ENCODE measurements around the gene PTTG1IP. TPM values are rescaled to one million over a fixed set of nuclear protein-coding genes. Genes with fewer than 3 reads are reported as not detected.
A peak's percentile ranks its signal among the peaks of the same experiment; 100 is the strongest.

Gene PTTG1IP
- total and polyA plus RNA-seq, 10 of the 15 experiments (the other 5 are each of a cell fraction or from before 2014, with no cell fraction given) = 2.4 to 56.4 (median 44.4) TPM

GRCh38 chr21:44801468-44802395 lies 71.8 kb downstream of the PTTG1IP start, which contains the start of gene UBE2G2 (continued):
- TF ChIP-seq NKRF (conservative IDR thresholded peaks at IDR 0.05) (peak; percentile 97), ZBED1 (IDR thresholded peaks at IDR 0.05; ENCODE audit: borderline replicate concordance) (no peak), YY1 (IDR thresholded peaks at IDR 0.05; ENCODE audit: low read depth, low read length) (peak; percentile 78; the same call in 1 of the 2 replicates), ZNF24 (IDR thresholded peaks at IDR 0.05) (no peak; the same call in 1 of the 2 replicates), KDM1A (IDR thresholded peaks at IDR 0.05; ENCODE audit: borderline replicate concordance) (no peak), TARDBP (IDR thresholded peaks at IDR 0.05; ENCODE audit: borderline replicate concordance) (no peak), RAD21 (IDR thresholded peaks at IDR 0.05; ENCODE audit: insufficient read depth, low read depth, low read length) (no peak), KAT2A (conservative IDR thresholded peaks at IDR 0.05; ENCODE audit: control insufficient read depth, low read depth, low read length) (no peak), CHD1 (IDR thresholded peaks at IDR 0.05; ENCODE audit: low read depth, low read length) (no peak), CHD2 (IDR thresholded peaks at IDR 0.05; ENCODE audit: borderline replicate concordance, low read depth, low read length) (peak; percentile 59; the same call in 1 of the 2 replicates), IKZF2 (IDR thresholded peaks at IDR 0.05) (no peak)
- TF ChIP-seq, protein P1, sequence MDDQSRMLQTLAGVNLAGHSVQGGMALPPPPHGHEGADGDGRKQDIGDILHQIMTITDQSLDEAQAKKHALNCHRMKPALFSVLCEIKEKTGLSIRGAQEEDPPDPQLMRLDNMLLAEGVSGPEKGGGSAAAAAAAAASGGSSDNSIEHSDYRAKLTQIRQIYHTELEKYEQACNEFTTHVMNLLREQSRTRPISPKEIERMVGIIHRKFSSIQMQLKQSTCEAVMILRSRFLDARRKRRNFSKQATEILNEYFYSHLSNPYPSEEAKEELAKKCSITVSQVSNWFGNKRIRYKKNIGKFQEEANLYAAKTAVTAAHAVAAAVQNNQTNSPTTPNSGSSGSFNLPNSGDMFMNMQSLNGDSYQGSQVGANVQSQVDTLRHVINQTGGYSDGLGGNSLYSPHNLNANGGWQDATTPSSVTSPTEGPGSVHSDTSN (IDR thresholded peaks at IDR 0.05; ENCODE audit: insufficient replicate concordance, low read depth, low read length) = no peak
- TF ChIP-seq, protein P2, sequence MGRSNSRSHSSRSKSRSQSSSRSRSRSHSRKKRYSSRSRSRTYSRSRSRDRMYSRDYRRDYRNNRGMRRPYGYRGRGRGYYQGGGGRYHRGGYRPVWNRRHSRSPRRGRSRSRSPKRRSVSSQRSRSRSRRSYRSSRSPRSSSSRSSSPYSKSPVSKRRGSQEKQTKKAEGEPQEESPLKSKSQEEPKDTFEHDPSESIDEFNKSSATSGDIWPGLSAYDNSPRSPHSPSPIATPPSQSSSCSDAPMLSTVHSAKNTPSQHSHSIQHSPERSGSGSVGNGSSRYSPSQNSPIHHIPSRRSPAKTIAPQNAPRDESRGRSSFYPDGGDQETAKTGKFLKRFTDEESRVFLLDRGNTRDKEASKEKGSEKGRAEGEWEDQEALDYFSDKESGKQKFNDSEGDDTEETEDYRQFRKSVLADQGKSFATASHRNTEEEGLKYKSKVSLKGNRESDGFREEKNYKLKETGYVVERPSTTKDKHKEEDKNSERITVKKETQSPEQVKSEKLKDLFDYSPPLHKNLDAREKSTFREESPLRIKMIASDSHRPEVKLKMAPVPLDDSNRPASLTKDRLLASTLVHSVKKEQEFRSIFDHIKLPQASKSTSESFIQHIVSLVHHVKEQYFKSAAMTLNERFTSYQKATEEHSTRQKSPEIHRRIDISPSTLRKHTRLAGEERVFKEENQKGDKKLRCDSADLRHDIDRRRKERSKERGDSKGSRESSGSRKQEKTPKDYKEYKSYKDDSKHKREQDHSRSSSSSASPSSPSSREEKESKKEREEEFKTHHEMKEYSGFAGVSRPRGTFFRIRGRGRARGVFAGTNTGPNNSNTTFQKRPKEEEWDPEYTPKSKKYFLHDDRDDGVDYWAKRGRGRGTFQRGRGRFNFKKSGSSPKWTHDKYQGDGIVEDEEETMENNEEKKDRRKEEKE (IDR thresholded peaks at IDR 0.05) = no peak
- TF ChIP-seq, protein P3, sequence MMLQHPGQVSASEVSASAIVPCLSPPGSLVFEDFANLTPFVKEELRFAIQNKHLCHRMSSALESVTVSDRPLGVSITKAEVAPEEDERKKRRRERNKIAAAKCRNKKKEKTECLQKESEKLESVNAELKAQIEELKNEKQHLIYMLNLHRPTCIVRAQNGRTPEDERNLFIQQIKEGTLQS (IDR thresholded peaks at IDR 0.05; ENCODE audit: borderline replicate concordance, extremely low read depth, low read depth, low read length) = no peak
- TF ChIP-seq, protein P4, sequence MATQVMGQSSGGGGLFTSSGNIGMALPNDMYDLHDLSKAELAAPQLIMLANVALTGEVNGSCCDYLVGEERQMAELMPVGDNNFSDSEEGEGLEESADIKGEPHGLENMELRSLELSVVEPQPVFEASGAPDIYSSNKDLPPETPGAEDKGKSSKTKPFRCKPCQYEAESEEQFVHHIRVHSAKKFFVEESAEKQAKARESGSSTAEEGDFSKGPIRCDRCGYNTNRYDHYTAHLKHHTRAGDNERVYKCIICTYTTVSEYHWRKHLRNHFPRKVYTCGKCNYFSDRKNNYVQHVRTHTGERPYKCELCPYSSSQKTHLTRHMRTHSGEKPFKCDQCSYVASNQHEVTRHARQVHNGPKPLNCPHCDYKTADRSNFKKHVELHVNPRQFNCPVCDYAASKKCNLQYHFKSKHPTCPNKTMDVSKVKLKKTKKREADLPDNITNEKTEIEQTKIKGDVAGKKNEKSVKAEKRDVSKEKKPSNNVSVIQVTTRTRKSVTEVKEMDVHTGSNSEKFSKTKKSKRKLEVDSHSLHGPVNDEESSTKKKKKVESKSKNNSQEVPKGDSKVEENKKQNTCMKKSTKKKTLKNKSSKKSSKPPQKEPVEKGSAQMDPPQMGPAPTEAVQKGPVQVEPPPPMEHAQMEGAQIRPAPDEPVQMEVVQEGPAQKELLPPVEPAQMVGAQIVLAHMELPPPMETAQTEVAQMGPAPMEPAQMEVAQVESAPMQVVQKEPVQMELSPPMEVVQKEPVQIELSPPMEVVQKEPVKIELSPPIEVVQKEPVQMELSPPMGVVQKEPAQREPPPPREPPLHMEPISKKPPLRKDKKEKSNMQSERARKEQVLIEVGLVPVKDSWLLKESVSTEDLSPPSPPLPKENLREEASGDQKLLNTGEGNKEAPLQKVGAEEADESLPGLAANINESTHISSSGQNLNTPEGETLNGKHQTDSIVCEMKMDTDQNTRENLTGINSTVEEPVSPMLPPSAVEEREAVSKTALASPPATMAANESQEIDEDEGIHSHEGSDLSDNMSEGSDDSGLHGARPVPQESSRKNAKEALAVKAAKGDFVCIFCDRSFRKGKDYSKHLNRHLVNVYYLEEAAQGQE (IDR thresholded peaks at IDR 0.05; ENCODE audit: low read depth, low read length) = no peak
